AG10803 (cell line): ENCODE data around the gene MAP4K5.
"Not testable (repeated sequence)": the region's sequence is repeated elsewhere in the genome, so short reads cannot be mapped to it uniquely, and the experiment has no call there.

Experiments
- DNase-seq: peaks from one replicate; pipeline ENCODE4 v3.0.0; 2010; ENCODE audit warnings: low read depth
- H3K4me3 ChIP-seq: 2 replicates; pipeline ENCODE4 v1.5.1; 2011; ENCODE audit warnings: mild to moderate bottlenecking, low read length, control low read depth
- CTCF ChIP-seq: conservative IDR thresholded peaks from 2 replicates; pipeline ENCODE4 v1.5.1; 2011; ENCODE audit warnings: mild to moderate bottlenecking, low read length, control low read depth, inconsistent platforms

MAP4K5 gene

DNA sequence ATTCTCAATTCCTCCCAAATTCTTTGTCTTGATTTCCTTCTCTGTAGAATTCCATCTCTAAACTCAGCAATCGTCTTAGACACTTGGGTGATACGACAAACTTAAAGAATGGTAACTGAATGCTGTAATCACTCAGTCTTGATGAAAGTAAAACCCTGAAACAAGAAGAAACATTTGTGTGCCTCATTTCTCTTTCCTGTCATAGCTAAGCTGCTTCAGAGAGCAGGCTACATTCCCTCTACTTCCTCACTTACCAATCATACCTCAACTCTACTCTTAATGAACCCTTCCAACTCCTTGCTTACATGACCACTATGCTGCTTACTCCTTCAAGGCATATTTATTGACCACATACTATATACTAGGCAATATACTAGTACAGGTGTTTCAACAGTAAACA, 8.3 kb downstream of the MAP4K5 start:
- TF ChIP-seq CTCF, result no peak
- H3K4me3 ChIP-seq, result no peak overlapping the region
- DNase-seq, result no peak

GRCh38 chr14:50523271-50524041, 8.9 kb downstream of the MAP4K5 start:
- TF ChIP-seq CTCF, result no peak
- no peak overlapping the region for H3K4me3 ChIP-seq
- DNase-seq, result no peak

DNA sequence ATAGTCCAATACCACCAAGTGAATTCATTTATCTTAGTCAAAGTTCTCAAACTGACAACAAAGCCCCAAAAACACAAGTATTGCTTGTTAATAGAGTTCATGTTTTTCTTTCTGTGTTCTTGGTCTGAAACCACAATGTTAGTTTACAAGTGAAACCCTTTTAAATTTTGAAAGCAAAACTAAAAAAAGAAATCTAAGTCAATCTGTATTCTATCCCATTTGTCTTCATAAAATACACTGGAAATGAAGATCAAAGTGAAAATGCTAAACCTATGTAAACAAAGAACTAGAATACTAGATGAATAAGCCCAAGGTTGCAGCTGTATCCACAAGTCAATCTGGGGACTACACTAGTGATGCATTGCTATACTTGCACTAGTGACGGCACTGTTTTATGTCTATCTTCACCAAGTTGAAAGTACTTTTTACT, 10.4 kb downstream of the MAP4K5 start:
- TF ChIP-seq CTCF, result no peak
- H3K4me3 ChIP-seq, result no peak overlapping the region
- no peak for DNase-seq

- TF ChIP-seq CTCF, result no peak
- peak; percentile 74 for DNase-seq
- H3K4me3 ChIP-seq, result no peak overlapping the region
Observed at GRCh38 chr14:50520947-50521815, 11.2 kb downstream of the MAP4K5 start.

DNA sequence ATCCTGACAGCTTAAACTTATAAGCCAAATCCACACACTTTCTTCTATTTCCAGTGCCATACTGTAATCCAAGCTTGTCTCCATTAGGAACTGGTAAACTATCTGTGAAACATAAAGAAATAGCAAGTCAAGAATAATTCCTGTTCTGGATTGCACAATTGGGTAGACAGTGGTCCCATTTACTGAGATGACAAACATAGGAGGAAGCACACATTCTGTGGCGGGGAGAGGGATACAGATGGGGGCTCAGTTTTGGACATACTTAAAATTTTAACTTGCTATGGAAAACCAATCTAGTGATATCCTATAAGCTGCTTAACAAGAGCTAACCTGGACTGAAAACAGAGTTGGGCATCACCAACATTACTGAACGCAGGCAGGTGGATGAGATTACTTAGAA, 16.3 kb downstream of the MAP4K5 start:
- TF ChIP-seq CTCF, result no peak
- H3K4me3 ChIP-seq, result no peak overlapping the region
- DNase-seq, result no peak

DNA sequence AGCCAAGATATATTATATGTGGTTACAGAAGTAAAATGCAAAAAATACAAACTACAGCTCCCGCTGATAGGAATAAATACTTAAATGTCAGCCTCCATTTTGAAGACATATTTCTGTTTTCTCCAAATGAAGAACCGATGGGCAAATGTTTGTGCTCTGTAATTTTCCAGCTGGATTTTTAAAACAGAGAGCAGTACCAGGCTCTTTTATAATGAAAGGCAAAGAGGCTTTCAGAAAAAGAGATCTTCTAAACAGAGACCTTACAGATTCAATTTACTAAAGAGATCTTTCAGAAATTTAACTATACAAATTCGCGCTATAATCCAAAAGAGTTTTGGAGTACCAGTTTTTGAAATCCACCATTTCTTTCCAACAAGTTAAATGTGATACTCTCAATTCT, 19.9 kb downstream of the MAP4K5 start:
- TF ChIP-seq CTCF, result no peak
- H3K4me3 ChIP-seq, result no peak overlapping the region
- no peak for DNase-seq

DNA sequence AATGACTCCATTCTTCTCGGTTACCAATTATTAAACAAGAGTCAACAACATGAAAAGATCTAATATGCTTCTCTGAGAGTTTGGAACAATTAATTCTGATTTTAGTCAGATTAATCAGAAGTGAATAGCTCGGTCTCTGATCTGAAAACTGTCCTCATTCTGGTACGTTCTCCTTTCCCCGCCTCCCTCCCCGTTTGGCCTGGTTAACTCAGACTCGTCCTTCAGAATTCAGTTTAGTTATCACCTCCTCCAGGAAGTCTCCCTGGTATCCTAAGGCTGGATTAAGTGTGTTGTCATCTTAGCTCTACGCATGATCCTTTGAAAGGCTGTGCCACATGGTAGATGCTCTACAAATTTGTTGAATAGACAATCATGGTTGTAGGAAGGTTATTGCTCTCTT, 22.2 kb downstream of the MAP4K5 start:
- H3K4me3 ChIP-seq, result no peak overlapping the region
- DNase-seq, result no peak
- no peak for TF ChIP-seq CTCF

DNA sequence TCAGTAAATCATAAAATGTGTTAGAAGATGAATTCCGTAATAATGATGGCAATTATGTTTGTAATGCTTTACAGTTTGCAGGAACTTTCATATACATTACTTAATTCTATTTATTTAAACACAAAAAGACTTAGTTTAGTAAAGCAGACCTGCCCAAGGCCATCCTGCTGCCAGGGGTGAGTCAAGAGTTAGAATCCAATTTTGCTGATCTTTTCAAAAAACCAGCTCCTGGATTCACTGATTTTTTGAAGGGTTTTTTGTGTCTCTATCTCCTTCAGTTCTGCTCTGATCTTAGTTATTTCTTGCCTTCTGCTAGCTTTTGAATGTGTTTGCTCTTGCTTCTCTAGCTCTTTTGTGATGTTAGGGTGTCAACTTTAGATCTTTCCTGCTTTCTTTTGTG, 25.3 kb downstream of the MAP4K5 start:
- DNase-seq, H3K4me3 ChIP-seq: not testable (repeated sequence)
